GM12878 (cell line): ENCODE results near the gene PDLIM5. TPM values are rescaled to one million over a fixed set of nuclear protein-coding genes. Genes with fewer than 3 reads are reported as not detected.

Experiments
- ATAC-seq: fragments of 200-7000 bp; cut with Tn5 transposase; 3 replicates; pipeline ENCODE4 v1.9.1; 2020; ENCODE audit warnings: mild to moderate bottlenecking, moderate library complexity
- BruUV-seq: library from RNA; stranded (reverse); fragments of 400-500 nt; replicated peaks from 2 replicates; lab custom pipeline; 2021; lab: Mats Ljungman, UMichigan
- CTCF ChIA-PET: fragments of 300-600 bp; sonication (Branson Sonifier 250); formaldehyde crosslinking; extraction: SDS; loops from one replicate; lab custom pipeline; 2021; ENCODE audit warnings: inconsistent platforms; lab: Yijun Ruan, JAX
- POLR2A ChIA-PET: fragments of 350-600 bp; formaldehyde crosslinking; extraction: SDS; loops from one replicate; lab custom pipeline; 2021; ENCODE audit warnings: inconsistent platforms; lab: Charles Lee
- RAD21 ChIA-PET: fragments of 300-600 bp; sonication (Branson Sonifier 250); formaldehyde crosslinking; loops from one replicate; lab custom pipeline; 2023; ENCODE audit warnings: antibody characterized with exemption; ENCODE audit not compliant: unreplicated experiment; lab: Charles Lee
- SMC1A ChIA-PET: fragments of 300-600 bp; sonication (Branson Sonifier 250); formaldehyde crosslinking; loops from one replicate; lab custom pipeline; 2023; ENCODE audit not compliant: unreplicated experiment, uncharacterized antibody; lab: Charles Lee
- DNase-seq: peaks from one replicate; pipeline ENCODE4 v3.0.0-alpha.2; 2011; ENCODE audit warnings: low read depth, low spot score
- FAIRE-seq: peaks from 3 replicates; lab custom pipeline; 2011; peaks lifted over from hg19 to GRCh38; lab: Jason Lieb, UNC
- H2AFZ ChIP-seq: 2 replicates; pipeline ENCODE4 v1.6.0; 2011; ENCODE audit warnings: low read depth, low read length, control low read depth; ENCODE audit not compliant: control insufficient read depth
- H3K27ac ChIP-seq: 2 replicates; pipeline ENCODE4 v1.5.1; 2011; ENCODE audit warnings: control low read depth; ENCODE audit not compliant: control insufficient read depth, insufficient read depth
- H3K27me3 ChIP-seq, 2 experiments: replicated peaks in 1 of 2; 2 replicates each; pipeline versions ENCODE4 v1.6.0 to v1.6.1; 2011; ENCODE audit warnings: low read length in 1 of 2; ENCODE audit not compliant: control insufficient read depth in 2 of 2, insufficient read depth in 2 of 2
- H3K36me3 ChIP-seq, 2 experiments: 2 replicates each; pipeline ENCODE4 v1.5.1; 2011; ENCODE audit warnings: low read length in 1 of 2; ENCODE audit not compliant: control insufficient read depth in 2 of 2, insufficient read depth in 2 of 2
- H3K4me1 ChIP-seq: 2 replicates; pipeline ENCODE4 v1.6.1; 2011; ENCODE audit warnings: mild to moderate bottlenecking, low read length, moderate library complexity, mixed read lengths; ENCODE audit not compliant: control insufficient read depth, insufficient read depth
- H3K4me2 ChIP-seq: 2 replicates; pipeline ENCODE4 v1.6.0; 2011; ENCODE audit warnings: control low read depth; ENCODE audit not compliant: control insufficient read depth, insufficient read depth
- H3K4me3 ChIP-seq: fragments of 200-600 bp; sonication (generic); 2 replicates; pipeline ENCODE4 v1.5.1; 2016
- H3K79me2 ChIP-seq: 2 replicates; pipeline ENCODE4 v1.6.0; 2011; ENCODE audit warnings: low read length; ENCODE audit not compliant: control insufficient read depth, insufficient read depth
- H3K9ac ChIP-seq: 2 replicates; pipeline ENCODE4 v1.8.0; 2011; ENCODE audit warnings: low read length, control low read depth, mixed read lengths; ENCODE audit not compliant: control insufficient read depth, insufficient read depth
- H3K9me3 ChIP-seq: replicated peaks from 3 replicates; pipeline ENCODE4 v1.5.1; 2011; ENCODE audit warnings: mild to moderate bottlenecking, low read length; ENCODE audit not compliant: control insufficient read depth, insufficient read depth
- H4K20me1 ChIP-seq: 2 replicates; pipeline ENCODE4 v1.6.0; 2011; ENCODE audit not compliant: control insufficient read depth, insufficient read depth
- CEBPZ ChIP-seq: fragments of 150-350 bp; IDR thresholded peaks from 2 replicates; pipeline ENCODE4 v1.6.1; 2016; ENCODE audit warnings: low read depth, low read length
- CUX1 ChIP-seq: IDR thresholded peaks from 2 replicates; pipeline ENCODE4 v1.6.1; 2012; ENCODE audit warnings: improper control_type of control experiment, low read depth, low read length; ENCODE audit not compliant: insufficient replicate concordance
- EED ChIP-seq: sonication (generic); IDR thresholded peaks from 2 replicates; pipeline ENCODE4 v1.6.1; 2016; ENCODE audit warnings: antibody characterized with exemption, low read depth
- GATAD2B ChIP-seq: fragments of 450-650 bp; conservative IDR thresholded peaks from 2 replicates; pipeline ENCODE4 v1.6.1; 2017; ENCODE audit warnings: low read depth, mild to moderate bottlenecking, moderate library complexity
- MTA2 ChIP-seq: fragments of 450-650 bp; IDR thresholded peaks from 2 replicates; pipeline ENCODE4 v1.6.1; 2016; ENCODE audit warnings: low read depth, mild to moderate bottlenecking, moderate library complexity
- ZBTB40 ChIP-seq: fragments of 450-650 bp; IDR thresholded peaks from 2 replicates; pipeline ENCODE4 v1.6.1; 2016; ENCODE audit warnings: mild to moderate bottlenecking, moderate library complexity, borderline replicate concordance
- ZNF207 ChIP-seq: fragments of 450-650 bp; IDR thresholded peaks from 2 replicates; pipeline ENCODE4 v1.6.1; 2014; ENCODE audit warnings: antibody characterized with exemption, mild to moderate bottlenecking, borderline replicate concordance
- WGBS: methylation state at CpG from one replicate; pipeline ENCODE4 v1.1.6; 2016; ENCODE audit warnings: low lambda C conversion rate; ENCODE audit not compliant: insufficient replicate concordance, insufficient coverage; ENCODE audit errors: missing lambda C conversion rate; 5-methylcytosine and 5-hydroxymethylcytosine counted together
- in situ Hi-C: fragments of 300-500 bp; cut with MboI; formaldehyde crosslinking; loops from 9 replicates; pipeline ENCODE4 v1.14.3; 2018; ENCODE audit warnings: mixed read lengths
- intact Hi-C: fragments of 100-400 bp; cut with micrococcal nuclease; formaldehyde crosslinking; loops from one replicate; pipeline ENCODE4 v1.14.2; 2022; ENCODE audit not compliant: unreplicated experiment
- polyA plus RNA-seq, 11 experiments: library from polyadenylated mRNA; depleted of rRNA in 4 of 11; unstranded in 6 of 11; stranded (reverse) in 5 of 11; fragments of >200 nt; fragmentation: Nextera tagmentation in 4 of 11; fragmentation: Illumina TruSeq in 1 of 11; extraction: Ambion mirVana in 4 of 11; extraction: Trizol in 1 of 11; gene quantifications; 1 replicate in 1 of 11; 2 replicates in 10 of 11; pipeline versions ENCODE4 v1.2.1 to v1.2.3, GENCODE V29; 2011 to 2016; ENCODE audit warnings: inconsistent platforms in 2 of 11, missing spikeins in 2 of 11, low read depth in 1 of 11
- total RNA-seq, 4 experiments: library from RNA; depleted of rRNA in 3 of 4; stranded (reverse); fragments of >200 nt in 3 of 4; fragmentation: Illumina TruSeq in 1 of 4; extraction: Trizol in 1 of 4; gene quantifications; 2 replicates each; pipeline versions ENCODE4 v1.2.1 to v1.2.3, GENCODE V29; 2013 to 2021

The PDLIM5 gene
- total and polyA plus RNA-seq, 10 of the 15 experiments (the other 5 are each of a cell fraction or from before 2014, with no cell fraction given) = 10.0 to 52.9 (median 20.7) TPM

- in situ Hi-C loops (no loop called here), intact Hi-C loops (loop anchor here (5.0 kb wide), 3 partner anchors 64 to 119 kb away; no protein-coding TSS in a partner anchor)
- SMC1A ChIA-PET = interaction anchor here (0.6 to 2.8 kb wide), 15 partner anchors 10 to 909 kb away, joined by 3 to 11 read pairs (median 5); no protein-coding TSS in a partner anchor
- no TSS peak for BruUV-seq
- WGBS = 99% methylated on average over 7 of the region's 7 CpGs
- H3K4me3 ChIP-seq = peak overlapping the region; percentile 87
- ATAC-seq = peak; percentile 38
- H3K9ac ChIP-seq = peak overlapping the region; percentile 89
- peak overlapping the region; percentile 86 for H3K4me2 ChIP-seq
- RAD21 ChIA-PET = interaction anchor here (0.8 to 2.0 kb wide), 7 partner anchors 46 to 125 kb away, joined by 3 to 9 read pairs (median 4); no protein-coding TSS in a partner anchor
- POLR2A ChIA-PET = interaction anchor here (0.7 to 2.5 kb wide), 8 partner anchors 7 to 554 kb away, joined by 3 to 10 read pairs (median 4); no protein-coding TSS in a partner anchor
- CTCF ChIA-PET = interaction anchor here (0.9 to 3.3 kb wide), 6 partner anchors 7 to 167 kb away, joined by 3 to 10 read pairs (median 3); no protein-coding TSS in a partner anchor
- H3K79me2 ChIP-seq = peaks cover 25% of the 10 kb centered on the region
- no peaks in the 10 kb centered on the region for H3K9me3 ChIP-seq
- no peaks in the 10 kb centered on the region for H3K27me3 ChIP-seq
- H3K27ac ChIP-seq = peak overlapping the region; percentile 59
- peaks cover 0 to 3% of the 10 kb centered on the region in 2 experiments; a peak in 1 of 4 replicates for H3K36me3 ChIP-seq
- no peak for DNase-seq
- no peak for FAIRE-seq
- H2AFZ ChIP-seq = peak overlapping the region; percentile 88; the same call in 1 of the 2 replicates
- H4K20me1 ChIP-seq = no peaks in the 10 kb centered on the region
- H3K4me1 ChIP-seq = peaks cover 5% of the 10 kb centered on the region; the same call in 1 of the 2 replicates
- TF ChIP-seq ZBTB40 (no peak), CEBPZ (no peak), EED (no peak), CUX1 (no peak), GATAD2B (0 out of 2 replicates have a peak, but pooled peaks have one; percentile 28), MTA2 (no peak), ZNF207 (no peak)
These were observed 1.7 kb downstream of the PDLIM5 start for GRCh38 chr4:94453391-94453963.
